Hematopoietic multipotent progenitor cell (in vitro differentiated cells): ENCODE results near the gene RELCH. TPM values are rescaled to one million over a fixed set of nuclear protein-coding genes. Genes with fewer than 3 reads are reported as not detected.

Source experiments
- DNase-seq, 3 donors: peaks; one replicate each; pipeline ENCODE4 v3.0.0-alpha.2; 2011 to 2015; ENCODE audit warnings: low read depth in 2 of 3, low spot score in 2 of 3
- total RNA-seq: library from RNA; depleted of rRNA; stranded (reverse); fragments of >200 nt; gene quantifications from one replicate; pipeline ENCODE4 v1.2.3, GENCODE V29; 2012

The RELCH gene
- total RNA-seq, 1 donor: 29.9 TPM

DNA sequence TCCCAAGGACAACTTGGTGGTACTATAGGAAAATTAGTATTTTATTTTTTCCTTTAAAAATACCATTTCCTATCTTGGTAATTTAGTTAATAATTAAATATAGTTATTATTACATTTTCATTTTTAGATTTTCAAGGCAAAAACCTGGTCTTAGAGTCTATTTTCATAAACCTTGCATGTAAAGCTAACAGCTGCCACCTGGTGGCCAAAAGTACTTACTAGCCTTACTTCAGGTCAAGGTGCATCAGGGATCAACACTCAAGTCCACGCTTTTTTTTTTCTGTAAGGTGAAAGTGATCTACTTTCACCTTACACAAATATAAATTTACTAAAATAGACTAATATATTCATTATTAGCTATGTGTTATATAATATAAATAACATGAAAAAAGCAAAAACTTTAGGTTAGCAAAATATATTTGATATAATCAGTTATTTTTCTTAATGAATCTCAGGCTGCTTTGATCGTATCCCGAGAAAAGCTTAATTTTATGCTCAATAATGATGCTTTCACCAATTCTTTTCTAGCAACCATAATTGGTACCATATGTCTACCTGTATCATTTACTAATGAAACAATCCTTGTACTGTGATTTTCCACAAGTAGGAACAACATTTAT is 62.5 kb downstream of the RELCH start:
- peak; percentile 35 to 87 (median 75) for DNase-seq

DNA sequence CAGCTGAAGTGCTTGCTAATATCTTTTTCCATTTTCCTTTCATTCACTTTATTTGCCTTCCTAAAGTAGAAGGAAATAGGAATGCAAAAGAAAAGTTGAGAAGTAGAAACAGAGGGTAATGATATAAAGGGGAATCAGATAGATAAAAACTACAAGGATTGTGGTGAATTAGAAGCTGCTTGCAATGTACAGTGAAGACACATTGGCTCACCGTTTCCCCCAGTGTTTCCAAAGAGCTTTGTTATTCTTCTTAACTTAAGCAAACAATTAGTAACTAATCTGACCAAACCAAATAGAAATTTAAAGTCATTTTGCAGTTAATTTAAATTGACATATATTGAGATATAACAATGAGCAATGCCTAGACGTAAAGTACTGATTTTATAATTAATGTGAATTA is 63.4 kb downstream of the RELCH start:
- no peak for DNase-seq

DNA sequence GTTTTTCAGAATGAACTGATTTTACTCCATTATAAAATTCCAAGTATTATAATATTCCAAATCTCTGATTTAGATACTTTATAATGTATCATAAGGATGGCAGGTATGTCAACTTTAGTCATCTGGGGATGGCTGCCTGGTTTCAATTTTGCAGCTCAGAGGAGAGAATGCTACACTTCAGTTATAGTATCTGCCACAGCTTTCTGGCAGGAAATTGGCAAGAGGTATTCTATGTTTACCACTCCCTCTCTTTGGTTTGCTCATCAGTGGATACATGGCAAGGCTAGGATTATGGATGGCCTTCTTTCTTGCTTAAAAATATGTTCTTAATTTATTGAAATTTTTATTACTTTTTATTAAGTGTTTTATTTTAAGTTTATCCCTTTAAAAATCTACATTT is 71.0 kb downstream of the RELCH start:
- DNase-seq: no peak

DNA sequence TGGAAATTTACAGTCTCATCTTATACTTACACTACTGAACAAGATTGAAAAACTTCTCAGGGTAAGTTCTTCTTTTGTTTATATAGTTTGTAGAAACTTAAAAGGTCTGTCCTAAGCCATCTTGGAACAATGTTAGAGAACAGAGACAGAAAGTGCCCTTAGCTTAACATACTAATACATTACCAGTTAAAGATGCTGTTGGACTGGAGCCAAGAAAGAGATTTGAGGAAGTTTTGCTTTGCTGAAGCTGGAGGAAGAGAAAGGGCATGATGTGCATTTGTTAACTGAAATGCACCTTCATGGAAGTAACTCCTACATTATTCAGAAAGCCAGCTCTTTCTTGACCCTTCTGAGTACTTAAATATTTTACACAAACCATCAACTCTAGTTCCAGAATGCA is 71.6 kb downstream of the RELCH start:
- DNase-seq: peak in 2 of 3 donors; percentile 50 to 80

DNA sequence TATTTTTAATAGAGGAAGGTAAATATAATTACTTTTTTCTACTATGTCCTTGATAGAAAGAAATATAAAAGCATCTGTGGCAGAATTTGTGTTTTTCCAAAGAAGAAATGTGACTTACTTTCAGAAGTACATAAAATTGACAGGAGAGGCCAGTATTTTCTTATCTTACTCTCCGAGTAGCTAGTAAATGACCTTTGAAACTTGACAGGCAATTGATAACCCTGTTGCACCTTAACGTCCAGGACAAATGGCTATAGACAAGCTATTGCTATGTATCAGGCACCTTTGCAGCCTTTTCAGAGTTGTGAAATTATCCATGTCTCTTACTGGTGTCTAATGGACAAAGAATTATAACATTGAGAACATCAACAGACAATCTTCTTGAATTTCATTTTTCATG is 75.0 kb downstream of the RELCH start:
- no peak for DNase-seq

DNA sequence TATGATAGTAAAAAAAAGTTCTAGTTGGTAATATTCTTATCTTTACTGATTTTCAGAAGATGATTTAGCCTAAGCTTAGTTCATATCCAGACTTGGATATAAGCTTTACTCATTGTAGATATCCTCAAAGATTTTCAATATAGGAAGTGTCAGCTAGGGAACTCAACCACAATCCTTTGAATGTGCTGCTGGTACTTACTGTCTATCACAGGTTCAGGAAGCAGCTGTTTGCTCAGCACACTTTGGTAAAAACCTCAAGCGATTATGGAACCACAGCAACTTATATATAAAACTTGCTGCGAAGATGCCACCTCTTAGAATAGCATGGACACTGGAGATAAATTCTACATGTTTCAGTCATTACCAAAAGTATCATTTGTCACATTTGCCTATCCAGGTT is 77.9 kb downstream of the RELCH start:
- DNase-seq: peak in 2 of 3 donors; percentile 78 to 90

DNA sequence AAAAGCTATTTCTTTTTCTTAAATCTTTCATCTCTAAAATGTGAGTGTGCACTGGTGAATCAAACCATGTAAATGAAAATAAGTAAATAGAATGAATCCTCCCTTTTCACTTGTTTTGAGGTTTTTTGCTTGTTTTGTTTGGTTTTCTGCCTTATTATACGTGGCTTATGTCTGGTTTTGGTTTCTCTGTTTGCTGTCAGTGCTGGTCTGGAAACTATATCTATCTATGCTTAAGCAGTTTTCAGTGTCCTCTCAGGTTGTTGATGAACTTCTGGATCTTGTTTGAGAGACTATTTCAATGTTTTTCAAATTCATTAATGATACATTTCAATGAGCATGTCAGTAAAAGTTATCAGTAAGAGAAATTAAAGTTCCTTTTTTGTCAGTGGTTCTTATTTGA is 90.0 kb downstream of the RELCH start:
- no peak for DNase-seq

DNA sequence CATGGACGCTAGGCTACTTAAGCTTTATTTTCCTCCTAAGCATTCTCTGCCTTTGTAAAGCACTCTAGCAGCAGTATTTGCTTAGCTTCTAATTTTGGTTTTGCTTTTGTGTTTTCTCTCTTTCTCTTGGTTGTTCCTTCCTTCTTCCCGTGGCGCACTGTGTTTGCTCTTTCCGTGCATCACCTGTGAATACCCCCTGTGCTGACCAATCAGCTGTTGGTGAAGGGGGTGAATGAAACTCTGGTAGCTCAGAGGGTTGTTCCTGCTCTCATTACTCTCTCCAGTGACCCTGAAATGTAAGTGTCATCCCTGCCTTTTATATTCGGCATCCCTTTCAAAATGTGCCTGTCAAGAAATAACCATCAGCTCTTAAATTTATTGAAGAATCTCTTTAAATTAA is 92.5 kb downstream of the RELCH start:
- DNase-seq: no peak

DNA sequence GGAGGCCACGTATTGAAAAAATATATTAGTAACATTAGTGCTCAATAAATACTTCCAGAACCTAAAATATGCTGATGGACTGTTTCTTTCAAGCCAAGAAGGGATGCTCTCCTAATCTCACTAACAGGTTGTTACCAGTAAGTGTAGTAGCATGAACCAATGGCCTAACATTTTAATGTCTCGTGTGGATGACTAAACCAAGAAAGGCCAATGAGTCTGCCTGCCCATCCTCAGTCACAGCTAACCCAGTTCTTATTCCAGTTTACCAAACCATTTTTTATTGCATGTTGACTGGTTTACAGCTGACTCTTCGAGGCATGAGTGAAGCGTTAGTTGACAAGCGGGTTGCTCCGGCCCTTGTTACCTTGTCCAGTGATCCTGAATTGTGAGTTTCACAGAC is 93.0 kb downstream of the RELCH start:
- DNase-seq: no peak

DNA sequence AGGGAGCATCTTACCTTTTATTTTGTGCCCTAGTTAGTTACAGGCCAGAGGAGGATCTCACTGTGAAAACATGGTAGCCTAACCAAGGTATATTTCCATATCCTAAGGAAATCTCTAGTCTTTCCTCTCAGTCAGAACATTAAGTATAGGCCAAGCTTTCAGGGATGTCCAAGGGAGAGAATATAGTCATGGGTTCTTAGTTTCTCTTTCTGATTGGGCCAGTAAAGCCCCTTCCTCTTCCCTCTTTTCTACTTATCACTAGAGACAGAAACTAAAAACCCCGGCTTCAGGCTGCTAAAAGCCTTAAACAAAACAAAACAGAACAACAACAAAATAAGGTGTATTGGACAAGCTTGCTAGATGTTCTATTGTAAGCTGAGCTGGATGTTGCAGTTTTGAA is 93.7 kb downstream of the RELCH start:
- DNase-seq: peak in 1 of 3 donors; percentile 28

DNA sequence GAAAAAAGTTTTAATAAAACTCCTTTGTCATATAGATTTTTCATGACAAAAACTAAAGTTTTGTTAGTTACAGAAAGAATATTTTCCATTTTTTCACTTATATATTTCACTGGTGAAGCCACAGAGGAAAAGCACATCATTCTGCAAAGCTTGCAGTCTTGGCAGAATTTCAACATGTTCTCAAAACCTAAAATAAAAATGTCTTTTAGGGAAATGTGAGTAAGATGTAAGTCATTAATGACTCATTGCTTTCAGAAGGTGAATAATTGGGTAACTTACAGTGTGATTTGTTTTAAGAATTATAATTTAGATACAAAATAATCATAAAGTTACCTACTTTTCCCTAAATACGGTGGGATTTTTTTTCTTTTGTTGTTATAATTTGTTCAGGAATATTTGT is 94.6 kb downstream of the RELCH start:
- DNase-seq: peak in 2 of 3 donors; percentile 35 to 50

DNA sequence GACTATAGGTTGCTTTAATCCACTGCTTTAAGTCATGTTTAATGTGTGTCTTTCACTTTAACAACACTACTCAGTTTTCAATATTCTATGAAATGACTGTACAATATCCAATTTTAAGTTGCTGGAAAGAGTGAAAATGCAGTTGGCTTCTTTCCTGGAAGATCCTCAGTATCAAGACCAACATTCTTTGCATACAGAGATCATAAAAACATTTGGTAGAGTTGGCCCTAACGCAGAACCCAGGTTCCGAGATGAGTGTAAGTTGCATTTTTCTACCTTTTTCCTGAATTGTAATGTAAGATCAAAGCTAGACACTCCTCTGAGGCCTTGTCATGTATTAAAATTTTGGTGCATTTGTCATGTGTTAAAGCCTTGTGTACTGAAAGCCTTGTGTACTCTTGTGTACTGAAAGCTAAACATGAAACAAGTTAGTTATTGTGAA is 95.2 kb downstream of the RELCH start:
- DNase-seq: no peak

DNA sequence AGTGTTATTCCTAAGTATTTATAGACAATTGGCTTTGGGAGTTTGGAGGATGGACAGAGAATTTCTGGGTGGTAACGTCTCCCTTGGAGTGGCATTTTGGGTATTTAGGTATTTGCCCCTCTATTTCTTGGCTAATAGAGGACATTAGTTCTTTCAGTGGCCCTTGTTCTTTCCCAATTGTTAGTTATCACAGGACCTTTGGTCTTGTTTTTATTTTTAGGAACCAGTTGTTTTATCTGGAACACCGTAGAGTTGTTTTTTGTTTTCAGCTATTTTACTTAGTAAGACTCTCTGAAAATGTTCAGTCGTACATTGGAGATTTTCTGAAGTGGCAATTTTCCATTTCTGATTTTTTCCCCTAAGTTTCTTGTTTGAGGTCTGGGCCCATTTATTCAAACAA is 97.6 kb downstream of the RELCH start:
- DNase-seq: no peak

DNA sequence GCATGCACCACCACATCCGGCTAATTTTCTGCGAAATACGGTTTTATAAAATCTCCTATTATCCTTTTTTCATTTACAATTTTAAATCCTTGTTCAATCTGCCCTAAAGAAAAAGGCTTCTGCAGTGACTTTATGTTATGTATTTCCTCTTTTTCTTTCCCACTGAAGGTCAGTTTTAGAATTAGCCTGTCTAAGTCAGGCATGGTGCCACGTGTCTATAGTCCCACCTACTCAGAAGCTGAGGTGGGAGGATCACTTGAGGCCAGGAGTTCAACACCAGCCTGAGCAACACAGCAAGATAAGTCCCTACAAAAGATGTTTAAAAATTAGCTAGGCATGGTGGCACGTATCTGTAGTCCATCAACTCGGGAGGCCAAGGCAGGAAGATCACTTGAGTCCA is 98.2 kb downstream of the RELCH start:
- no peak for DNase-seq

DNA sequence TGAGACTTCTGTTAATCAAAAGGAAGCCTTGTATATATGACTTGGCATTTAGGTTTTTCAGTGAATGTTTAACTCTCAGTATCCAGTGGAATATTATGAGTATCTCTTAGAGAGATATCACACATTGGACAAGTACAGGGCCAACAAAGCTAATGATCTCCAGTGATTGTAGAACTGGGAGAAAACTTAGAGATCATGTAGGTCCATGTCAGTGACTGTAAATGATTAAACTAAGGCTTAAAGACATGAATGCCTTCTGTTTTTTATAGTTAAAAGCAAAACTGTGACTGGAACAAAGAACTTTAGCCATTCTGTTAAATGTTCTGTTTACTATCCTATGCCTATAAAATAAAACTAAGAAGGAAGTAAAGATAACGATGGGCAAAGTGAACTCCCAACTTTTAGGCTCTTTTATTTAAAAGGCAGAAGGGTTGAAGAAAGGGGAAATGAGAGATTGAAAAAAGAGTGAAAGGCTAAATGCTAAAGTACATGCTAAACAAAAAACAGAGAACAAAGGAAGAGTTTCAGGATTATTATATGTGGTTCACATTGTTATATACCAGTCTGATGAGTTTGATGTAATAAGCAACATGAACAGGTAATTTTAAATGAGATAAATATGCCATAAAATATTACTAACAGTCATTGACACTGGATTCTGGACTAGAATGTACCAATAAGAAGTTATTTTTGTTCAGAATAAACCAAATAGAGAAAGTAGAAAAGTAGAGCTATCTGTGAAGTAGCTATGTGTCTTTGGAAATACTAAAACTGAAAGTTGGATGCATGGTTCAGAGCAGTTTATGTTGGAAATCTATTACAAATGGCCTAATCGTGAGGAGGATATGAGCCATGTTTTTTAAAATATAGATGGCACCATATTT is 101.0 kb downstream of the RELCH start:
- no peak for DNase-seq

DNA sequence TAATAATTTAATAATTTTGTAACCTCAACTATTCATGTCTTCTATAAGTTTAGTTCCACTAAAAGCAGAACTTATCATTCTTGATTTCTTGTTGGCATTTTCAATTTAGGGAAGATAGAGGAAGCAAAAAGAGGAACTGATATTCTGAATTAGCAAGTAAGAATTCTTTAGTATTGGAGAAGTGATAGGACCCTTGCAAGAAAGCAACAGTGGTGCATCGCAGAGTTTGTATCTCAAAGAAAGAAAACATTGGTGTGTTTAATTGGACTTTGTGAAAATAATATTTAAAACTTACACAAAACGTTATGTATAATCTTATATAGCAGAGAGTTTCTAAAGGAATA is 101.6 kb downstream of the RELCH start:
- peak in 1 of 3 donors; percentile 67 for DNase-seq

DNA sequence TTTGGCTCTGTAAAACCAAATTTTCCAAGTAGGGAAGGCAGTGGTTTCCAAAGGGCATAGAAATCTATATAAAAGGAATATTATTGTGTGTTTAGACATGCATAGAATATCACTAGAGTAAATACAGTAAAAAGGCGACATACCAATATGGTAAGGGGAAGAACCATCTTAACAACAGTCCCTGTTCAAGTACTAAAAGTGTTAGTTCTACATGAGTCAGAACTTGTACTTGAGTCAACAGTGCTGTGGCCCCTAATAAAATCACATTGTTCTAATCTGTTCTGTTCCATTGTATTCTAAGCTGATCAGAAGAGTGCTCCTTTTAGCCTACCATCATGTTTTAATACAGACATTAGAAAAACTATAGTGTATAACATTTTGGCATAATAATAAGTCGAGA is 102.0 kb downstream of the RELCH start:
- no peak for DNase-seq

DNA sequence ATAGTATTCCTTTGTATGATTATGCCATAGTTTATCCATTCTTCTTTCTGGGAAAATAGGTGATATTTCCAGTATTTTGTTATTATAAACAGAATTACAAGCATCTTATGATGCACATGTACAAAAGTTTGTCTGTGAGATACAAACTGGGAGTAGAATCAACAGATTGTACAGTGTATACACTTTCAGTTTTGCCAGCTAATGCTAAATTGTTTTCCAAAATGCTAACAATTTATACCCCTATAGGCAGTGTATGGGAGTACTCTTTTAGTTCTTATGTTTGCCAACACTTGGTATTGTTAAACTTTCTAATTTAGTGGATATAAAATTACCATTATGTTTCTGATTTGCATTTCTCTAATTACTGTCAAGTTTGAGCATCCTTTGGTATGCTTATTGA is 107.0 kb downstream of the RELCH start:
- DNase-seq: no peak

DNA sequence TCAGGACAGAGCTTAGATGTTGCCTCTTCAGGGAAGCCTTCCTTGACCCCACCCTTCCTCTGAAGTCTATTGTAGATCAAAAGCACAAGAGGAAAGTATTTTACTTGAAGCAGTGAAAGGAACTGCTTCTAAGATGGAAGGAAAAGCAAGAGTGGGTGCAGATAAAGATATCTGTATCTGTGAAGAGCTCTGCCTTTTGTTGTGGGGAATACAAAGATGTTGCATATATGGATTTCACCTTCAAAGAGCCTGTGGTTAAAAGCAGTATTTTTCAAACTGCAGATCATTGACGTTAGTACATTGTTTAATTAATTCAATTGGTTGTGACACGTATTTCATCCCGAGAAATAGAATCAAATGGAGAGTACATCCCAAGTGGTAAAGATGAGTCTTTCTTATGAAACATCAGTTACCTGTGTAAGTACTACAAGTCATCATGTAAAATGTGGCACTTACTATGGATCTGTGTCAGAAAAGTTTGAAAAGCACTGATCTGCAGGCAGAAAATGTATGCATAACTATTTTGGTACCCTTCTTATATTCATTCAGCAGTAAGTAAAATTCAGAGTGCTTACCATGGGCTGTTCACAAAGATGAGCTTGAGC is 113.4 kb downstream of the RELCH start:
- DNase-seq: no peak

DNA sequence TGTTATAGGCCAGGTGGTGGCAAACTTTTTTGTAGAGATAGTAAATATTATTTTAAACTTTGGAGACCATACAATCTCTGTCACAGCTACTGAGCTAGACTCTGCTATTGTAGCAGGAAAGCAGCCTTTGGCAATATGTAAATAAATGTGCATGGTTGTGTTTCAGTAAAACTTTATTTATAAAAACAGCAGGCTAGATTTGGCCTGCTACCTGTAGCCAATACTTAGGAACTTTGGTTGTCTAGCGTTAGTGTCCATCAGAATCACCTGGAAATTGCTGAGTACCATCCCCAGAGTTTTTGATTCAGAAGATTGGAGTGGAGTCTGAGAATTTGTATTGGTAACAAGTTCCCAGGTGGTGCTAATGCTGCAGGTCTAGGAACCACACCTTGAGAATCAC is 114.3 kb downstream of the RELCH start:
- no peak for DNase-seq

DNA sequence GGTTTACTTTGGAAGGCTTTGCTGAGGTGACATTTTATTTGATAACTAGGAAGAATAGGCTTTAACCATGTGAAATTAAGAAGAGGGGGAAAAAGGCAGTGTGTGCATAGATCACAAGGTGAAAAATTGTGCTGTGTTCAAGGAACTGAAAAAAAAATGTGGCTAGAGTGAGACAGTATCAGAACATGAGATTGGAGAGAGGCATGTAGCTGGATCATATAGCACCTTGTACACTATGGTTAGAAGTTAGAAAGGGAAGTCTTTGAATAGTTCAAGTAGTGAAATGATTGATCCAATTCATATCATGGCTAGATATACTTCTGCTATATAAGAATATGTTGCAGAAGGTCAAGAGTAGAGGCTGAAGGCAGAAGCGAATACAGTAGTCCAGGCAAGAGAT is 125.8 kb downstream of the RELCH start:
- DNase-seq: no peak
